ENCODE results near the gene DNAJC8.

- TF ChIP-seq, protein P1, sequence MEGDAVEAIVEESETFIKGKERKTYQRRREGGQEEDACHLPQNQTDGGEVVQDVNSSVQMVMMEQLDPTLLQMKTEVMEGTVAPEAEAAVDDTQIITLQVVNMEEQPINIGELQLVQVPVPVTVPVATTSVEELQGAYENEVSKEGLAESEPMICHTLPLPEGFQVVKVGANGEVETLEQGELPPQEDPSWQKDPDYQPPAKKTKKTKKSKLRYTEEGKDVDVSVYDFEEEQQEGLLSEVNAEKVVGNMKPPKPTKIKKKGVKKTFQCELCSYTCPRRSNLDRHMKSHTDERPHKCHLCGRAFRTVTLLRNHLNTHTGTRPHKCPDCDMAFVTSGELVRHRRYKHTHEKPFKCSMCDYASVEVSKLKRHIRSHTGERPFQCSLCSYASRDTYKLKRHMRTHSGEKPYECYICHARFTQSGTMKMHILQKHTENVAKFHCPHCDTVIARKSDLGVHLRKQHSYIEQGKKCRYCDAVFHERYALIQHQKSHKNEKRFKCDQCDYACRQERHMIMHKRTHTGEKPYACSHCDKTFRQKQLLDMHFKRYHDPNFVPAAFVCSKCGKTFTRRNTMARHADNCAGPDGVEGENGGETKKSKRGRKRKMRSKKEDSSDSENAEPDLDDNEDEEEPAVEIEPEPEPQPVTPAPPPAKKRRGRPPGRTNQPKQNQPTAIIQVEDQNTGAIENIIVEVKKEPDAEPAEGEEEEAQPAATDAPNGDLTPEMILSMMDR (IDR thresholded peaks at IDR 0.05; ENCODE audit: borderline replicate concordance, extremely low read depth, low read length, poor library complexity, severe bottlenecking): no peak
- no peak for TF ChIP-seq EZH2 (IDR thresholded peaks at IDR 0.05; ENCODE audit: borderline replicate concordance, low read depth, low read length, severe bottlenecking)
These were observed 34.1 kb upstream of the DNAJC8 start for GRCh38 chr1:28266920-28267322.

Data from DND-41 (cell line).